Stomach (tissue), 9 donors: ENCODE data around the gene TRAF3IP1. TPM values are rescaled to one million over a fixed set of nuclear protein-coding genes. Genes with fewer than 3 reads are reported as not detected.

Experiments
- DNase-seq, 2 donors: peaks; one replicate each; pipeline versions ENCODE4 v3.0.0 to v3.0.0-alpha.2; 2013 to 2019
- H3K27ac ChIP-seq, 5 donors: fragments of 200-600 bp in 4 of 5; sonication (generic) in 4 of 5; one replicate each; pipeline ENCODE4 v1.5.1; 2013 to 2019; ENCODE audit warnings: mild to moderate bottlenecking in 1 of 5, moderate library complexity in 1 of 5
- H3K27me3 ChIP-seq, 3 donors: fragments of 200-600 bp; sonication (generic); one replicate each; pipeline ENCODE4 v1.5.1; 2017 to 2019; ENCODE audit warnings: mixed run types in 1 of 3
- H3K36me3 ChIP-seq, 4 donors: fragments of 200-600 bp; sonication (generic); 1 replicate in 3 of 4; 2 replicates in 1 of 4; pipeline ENCODE4 v1.5.1; 2016 to 2019
- H3K4me1 ChIP-seq, 4 donors: fragments of 200-600 bp; sonication (generic); one replicate each; pipeline ENCODE4 v1.5.1; 2016 to 2019
- H3K4me3 ChIP-seq, 4 donors: fragments of 200-600 bp; sonication (generic) in 3 of 4; one replicate each; pipeline ENCODE4 v1.5.1; 2016 to 2019; ENCODE audit warnings: mild to moderate bottlenecking in 1 of 4
- H3K9me3 ChIP-seq, 4 donors: fragments of 200-600 bp; sonication (generic); one replicate each; pipeline ENCODE4 v1.5.1; 2016 to 2019
- CTCF ChIP-seq, 7 experiments: fragments of 450-650 bp in 4 of 7; fragments of 200-600 bp in 3 of 7; sonication (generic) in 3 of 7; IDR thresholded peaks; one replicate each; pipeline ENCODE4 v1.5.1; 2016 to 2019; ENCODE audit warnings: antibody characterized with exemption in 7 of 7, control low read depth in 2 of 7, mild to moderate bottlenecking in 1 of 7
- EP300 ChIP-seq: sonication (generic); formaldehyde crosslinking; IDR thresholded peaks from one replicate; pipeline ENCODE4 v1.6.1; 2017; ENCODE audit warnings: antibody characterized with exemption
- POLR2A ChIP-seq, 4 donors: fragments of 450-650 bp; IDR thresholded peaks; one replicate each; pipeline ENCODE4 v1.6.1; 2016; ENCODE audit warnings: antibody characterized with exemption in 4 of 4, control low read depth in 2 of 4, mild to moderate bottlenecking in 1 of 4, moderate library complexity in 1 of 4
- POLR2AphosphoS5 ChIP-seq, 3 donors: sonication (generic); formaldehyde crosslinking; IDR thresholded peaks; one replicate each; pipeline ENCODE4 v1.6.1; 2016; ENCODE audit warnings: antibody characterized with exemption in 3 of 3
- WGBS, 5 donors: extraction: QIAGEN DNeasy Blood & Tissue Kit in 3 of 5; methylation state at CpG; one replicate each; pipeline versions ENCODE4 v1.1.5 to v1.1.7; 2013 to 2018; 5-methylcytosine and 5-hydroxymethylcytosine counted together
- intact Hi-C: fragments of 100-400 bp; cut with DNase I; formaldehyde crosslinking; loops from one replicate; pipeline ENCODE4 v1.15.1; 2023; ENCODE audit warnings: low total_unique reads
- polyA plus RNA-seq, 3 donors: library from polyadenylated mRNA; stranded (reverse); fragments of 200-250 nt; gene quantifications; one replicate each; pipeline ENCODE4 v1.2.3, GENCODE V29; 2013
- total RNA-seq, 5 donors: library from RNA; depleted of rRNA; stranded (reverse); fragments of >200 nt; gene quantifications; one replicate each; pipeline versions ENCODE4 v1.1.0 to v1.2.3, GENCODE V29; 2014 to 2016
- donor health status: healthy with polysubstance abuse.
- donor health status: Bipolar disorder and iron deficiency.
- donor health status: healthy.

Gene TRAF3IP1
- total and polyA plus RNA-seq, 8 donors: 0.58 to 21.1 (median 10.8) TPM

- WGBS, 5 donors: 87 to 92% (median 89%) methylated on average over 7 of the region's 7 CpGs
- H3K9me3 ChIP-seq: no peaks in the 10 kb centered on the region
- intact Hi-C loops: no loop called here
- no peaks in the 10 kb centered on the region for H3K4me1 ChIP-seq
- DNase-seq: no peak
- H3K27ac ChIP-seq: no peak overlapping the region
- no peak overlapping the region for H3K4me3 ChIP-seq
- TF ChIP-seq POLR2AphosphoS5 (IDR thresholded peaks at IDR 0.05) (no peak), CTCF (IDR thresholded peaks at IDR 0.05) (no peak), POLR2A (IDR thresholded peaks at IDR 0.05) (no peak), EP300 (no peak)
- no peaks in the 10 kb centered on the region for H3K27me3 ChIP-seq
- H3K36me3 ChIP-seq: peaks cover 0 to 35% (median 18%) of the 10 kb centered on the region in 4 donors
These were observed 76.3 kb downstream of the TRAF3IP1 start for GRCh38 chr2:238396663-238397062.

DNA sequence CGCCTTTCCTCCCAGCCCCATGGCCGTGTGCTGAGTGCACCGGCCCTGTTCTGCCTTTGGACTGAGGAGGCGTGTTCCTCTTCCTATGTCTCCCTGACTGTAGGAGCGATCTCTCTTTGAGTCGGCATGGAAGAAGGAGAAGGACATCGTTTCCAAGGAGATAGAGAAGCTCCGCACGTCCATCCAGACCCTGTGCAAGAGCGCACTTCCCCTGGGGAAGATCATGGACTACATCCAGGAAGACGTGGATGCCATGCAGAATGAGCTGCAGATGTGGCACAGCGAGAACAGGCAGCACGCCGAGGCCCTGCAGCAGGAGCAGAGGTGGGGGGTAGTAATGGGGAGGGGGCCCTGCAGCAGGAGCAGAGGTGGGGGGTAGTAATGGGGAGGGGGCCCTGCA, 77.0 kb downstream of the TRAF3IP1 start:
- no peaks in the 10 kb centered on the region for H3K27me3 ChIP-seq
- DNase-seq: no peak
- WGBS, 5 donors: 85 to 91% (median 89%) methylated on average over 8 to 14 of the region's 14 CpGs
- H3K4me3 ChIP-seq: no peak overlapping the region
- no peaks in the 10 kb centered on the region for H3K4me1 ChIP-seq
- no peak for TF ChIP-seq EP300
- TF ChIP-seq POLR2AphosphoS5 (IDR thresholded peaks at IDR 0.05): no peak
- no peak for TF ChIP-seq POLR2A (IDR thresholded peaks at IDR 0.05)
- TF ChIP-seq CTCF (IDR thresholded peaks at IDR 0.05): no peak
- intact Hi-C loops: no loop called here
- H3K36me3 ChIP-seq: peaks cover 0 to 40% (median 21%) of the 10 kb centered on the region in 4 donors
- H3K9me3 ChIP-seq: no peaks in the 10 kb centered on the region
- H3K27ac ChIP-seq: no peak overlapping the region

- Histone ChIP-seq H3K4me1 (no peaks in the 10 kb centered on the region), H3K9me3 (no peaks in the 10 kb centered on the region), H3K27ac (no peak overlapping the region), H3K36me3 (peaks cover 0 to 47% (median 24%) of the 10 kb centered on the region in 4 donors), H3K4me3 (no peak overlapping the region), H3K27me3 (no peaks in the 10 kb centered on the region)
- TF ChIP-seq CTCF (IDR thresholded peaks at IDR 0.05): no peak
- no peak for TF ChIP-seq POLR2A (IDR thresholded peaks at IDR 0.05)
- no peak for TF ChIP-seq POLR2AphosphoS5 (IDR thresholded peaks at IDR 0.05)
- no peak for TF ChIP-seq EP300
- intact Hi-C loops: no loop called here
- DNase-seq: no peak
- 59 to 80% (median 73%) methylated on average over 6 of the region's 6 CpGs for WGBS, 5 donors
These were observed 78.3 kb downstream of the TRAF3IP1 start for GRCh38 chr2:238398577-238398976.

DNA sequence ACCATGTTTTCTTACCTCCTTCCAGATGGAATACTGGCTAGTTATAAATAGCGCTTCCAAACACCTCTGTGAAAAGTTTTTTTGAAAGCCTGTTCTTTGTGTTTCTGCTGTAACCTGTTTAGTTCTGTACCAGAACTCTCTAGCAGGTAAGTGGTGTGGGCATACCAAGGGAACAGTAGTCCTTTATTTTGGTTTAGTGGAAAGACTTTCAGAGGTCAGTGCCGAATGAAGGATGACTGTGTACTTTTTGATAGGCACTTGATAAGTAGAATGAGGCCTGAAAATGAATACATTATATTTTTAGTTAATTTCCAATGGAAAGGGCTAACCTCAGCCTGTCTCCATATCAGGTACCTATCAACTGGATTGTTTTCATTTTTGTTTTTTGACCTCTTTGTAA, 78.8 kb downstream of the TRAF3IP1 start:
- WGBS, 5 donors: 40 to 65% (median 52%) methylated on average over 2 of the region's 2 CpGs
- intact Hi-C loops: no loop called here
- Histone ChIP-seq H3K27me3 (no peaks in the 10 kb centered on the region), H3K4me1 (no peaks in the 10 kb centered on the region), H3K4me3 (no peak overlapping the region), H3K36me3 (peaks cover 0 to 50% (median 24%) of the 10 kb centered on the region in 4 donors), H3K27ac (no peak overlapping the region), H3K9me3 (no peaks in the 10 kb centered on the region)
- TF ChIP-seq EP300 (no peak), POLR2AphosphoS5 (IDR thresholded peaks at IDR 0.05) (no peak), CTCF (IDR thresholded peaks at IDR 0.05) (no peak), POLR2A (IDR thresholded peaks at IDR 0.05) (no peak)
- no peak for DNase-seq
